RWPE2 (cell line): ENCODE data around the gene PRDM16.
A peak's percentile ranks its signal among the peaks of the same experiment; 100 is the strongest.

ENCODE experiments used
- ATAC-seq: fragments of 200-7000 bp; cut with Tn5 transposase; 3 replicates; pipeline ENCODE4 v1.9.1; 2021; ENCODE audit warnings: low read depth
- DNase-seq: peaks from one replicate; pipeline ENCODE4 v3.0.0-alpha.2; 2020; ENCODE audit warnings: low spot score
- H3K27ac ChIP-seq: fragments of 450-650 bp; 2 replicates; pipeline ENCODE4 v1.5.1; 2017; ENCODE audit warnings: mild to moderate bottlenecking; ENCODE audit not compliant: poor library complexity, severe bottlenecking
- H3K27me3 ChIP-seq: fragments of 250-450 bp; sonication (Bioruptor Pico); 2 replicates; pipeline ENCODE4 v1.5.1; 2021; ENCODE audit warnings: mild to moderate bottlenecking, moderate library complexity; ENCODE audit not compliant: insufficient read depth, poor library complexity, severe bottlenecking
- H3K36me3 ChIP-seq: fragments of 250-450 bp; sonication (Bioruptor Pico); 2 replicates; pipeline ENCODE4 v1.5.1; 2020; ENCODE audit warnings: low read depth, mild to moderate bottlenecking, moderate library complexity
- H3K4me1 ChIP-seq: fragments of 250-450 bp; sonication (Bioruptor Pico); 2 replicates; pipeline ENCODE4 v1.5.1; 2021; ENCODE audit warnings: mild to moderate bottlenecking, moderate library complexity; ENCODE audit not compliant: insufficient read depth, poor library complexity, severe bottlenecking
- H3K4me3 ChIP-seq: fragments of 250-450 bp; sonication (Bioruptor Pico); 2 replicates; pipeline ENCODE4 v1.5.1; 2021; ENCODE audit warnings: mild to moderate bottlenecking, moderate library complexity; ENCODE audit not compliant: severe bottlenecking
- H3K9me3 ChIP-seq: fragments of 250-450 bp; sonication (Bioruptor Pico); 2 replicates; pipeline ENCODE4 v1.5.1; 2021; ENCODE audit warnings: mild to moderate bottlenecking, moderate library complexity; ENCODE audit not compliant: severe bottlenecking
- TF ChIP-seq, protein P1 (sequence below): fragments of 450-650 bp; IDR thresholded peaks from one replicate; pipeline ENCODE4 v1.5.1; 2017; ENCODE audit warnings: mild to moderate bottlenecking, moderate library complexity; ENCODE audit not compliant: poor library complexity, severe bottlenecking

Gene PRDM16

DNA sequence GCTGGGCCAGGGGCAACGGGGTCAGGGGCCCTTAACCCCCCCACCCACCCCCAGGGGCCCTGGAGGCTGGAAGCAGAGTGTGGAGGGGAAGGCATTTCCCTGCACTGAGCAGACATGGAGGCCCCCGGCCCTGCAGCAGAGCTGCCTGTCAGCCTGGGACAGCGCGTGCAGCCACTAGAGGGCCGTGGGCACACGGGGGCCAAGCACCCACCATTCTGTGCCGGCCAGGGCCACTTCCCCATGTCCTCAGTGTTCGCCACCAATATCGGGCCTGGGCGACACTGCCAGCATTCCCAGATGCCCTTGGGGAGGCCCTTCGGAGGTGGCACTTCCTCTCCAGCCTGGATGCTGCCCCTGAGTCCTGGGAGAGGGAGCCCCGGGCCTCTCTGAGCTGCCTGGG, 362.3 kb downstream of the PRDM16 start:
- ATAC-seq = peak; percentile 57

DNA sequence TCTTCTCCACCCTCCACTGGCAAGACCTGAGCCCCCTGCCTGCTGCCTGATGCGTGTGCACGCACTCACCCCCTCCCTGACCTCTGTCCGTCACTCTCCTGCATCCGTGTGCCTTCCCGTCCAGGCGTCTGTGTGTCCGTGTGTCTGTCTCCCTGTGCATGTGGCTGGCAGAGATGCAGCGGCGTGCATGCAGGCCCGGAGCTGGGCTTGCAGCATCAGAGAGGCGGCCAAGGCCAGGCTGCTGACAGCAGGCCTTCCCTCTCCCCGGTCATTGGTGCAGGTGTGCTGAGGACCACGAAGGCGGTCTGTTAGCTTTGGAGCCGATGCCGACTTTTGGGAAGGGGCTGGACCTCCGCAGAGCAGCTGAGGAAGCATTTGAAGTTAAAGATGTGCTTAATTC, 362.7 kb downstream of the PRDM16 start:
- TF ChIP-seq, protein P1, sequence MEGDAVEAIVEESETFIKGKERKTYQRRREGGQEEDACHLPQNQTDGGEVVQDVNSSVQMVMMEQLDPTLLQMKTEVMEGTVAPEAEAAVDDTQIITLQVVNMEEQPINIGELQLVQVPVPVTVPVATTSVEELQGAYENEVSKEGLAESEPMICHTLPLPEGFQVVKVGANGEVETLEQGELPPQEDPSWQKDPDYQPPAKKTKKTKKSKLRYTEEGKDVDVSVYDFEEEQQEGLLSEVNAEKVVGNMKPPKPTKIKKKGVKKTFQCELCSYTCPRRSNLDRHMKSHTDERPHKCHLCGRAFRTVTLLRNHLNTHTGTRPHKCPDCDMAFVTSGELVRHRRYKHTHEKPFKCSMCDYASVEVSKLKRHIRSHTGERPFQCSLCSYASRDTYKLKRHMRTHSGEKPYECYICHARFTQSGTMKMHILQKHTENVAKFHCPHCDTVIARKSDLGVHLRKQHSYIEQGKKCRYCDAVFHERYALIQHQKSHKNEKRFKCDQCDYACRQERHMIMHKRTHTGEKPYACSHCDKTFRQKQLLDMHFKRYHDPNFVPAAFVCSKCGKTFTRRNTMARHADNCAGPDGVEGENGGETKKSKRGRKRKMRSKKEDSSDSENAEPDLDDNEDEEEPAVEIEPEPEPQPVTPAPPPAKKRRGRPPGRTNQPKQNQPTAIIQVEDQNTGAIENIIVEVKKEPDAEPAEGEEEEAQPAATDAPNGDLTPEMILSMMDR = no peak
- DNase-seq = no peak
- ATAC-seq = no peak

More for the DNA sequence above, 362.3 kb downstream of the PRDM16 start:
- peaks cover 12% of the 10 kb centered on the region for H3K27me3 ChIP-seq
- H3K36me3 ChIP-seq = no peaks in the 10 kb centered on the region
- H3K27ac ChIP-seq = no peak overlapping the region
- H3K9me3 ChIP-seq = no peaks in the 10 kb centered on the region
- no peaks in the 10 kb centered on the region for H3K4me1 ChIP-seq
- TF ChIP-seq, protein P1 = peak; percentile 23
- no peak for DNase-seq
- H3K4me3 ChIP-seq = no peak overlapping the region

DNA sequence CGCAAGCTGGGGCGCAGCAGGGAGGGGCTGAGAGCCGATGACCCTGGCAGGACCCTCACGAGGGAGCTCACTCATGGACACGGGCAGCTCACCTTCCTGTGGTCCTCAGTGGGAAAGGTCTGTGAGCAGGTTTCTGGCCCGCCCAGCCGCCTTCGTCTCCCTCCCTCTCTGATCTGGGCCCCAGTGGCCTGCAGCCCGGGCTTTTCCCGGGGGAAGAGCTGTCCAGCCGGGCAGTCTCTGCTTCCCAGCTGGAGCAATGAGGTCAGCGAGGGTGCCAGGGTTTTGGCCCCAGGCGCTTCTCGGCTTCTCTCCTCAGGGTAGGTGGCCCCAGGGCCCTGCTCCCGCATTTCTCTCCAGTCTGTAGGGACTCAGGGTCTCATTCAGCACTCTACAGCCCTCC, 363.3 kb downstream of the PRDM16 start:
- no peak for ATAC-seq
- Histone ChIP-seq H3K4me3 (no peak overlapping the region), H3K27me3 (peaks cover 12% of the 10 kb centered on the region), H3K36me3 (no peaks in the 10 kb centered on the region), H3K9me3 (no peaks in the 10 kb centered on the region), H3K27ac (no peak overlapping the region), H3K4me1 (no peaks in the 10 kb centered on the region)
- TF ChIP-seq, protein P1 = no peak
- no peak for DNase-seq

More for the DNA sequence above, 362.7 kb downstream of the PRDM16 start:
- Histone ChIP-seq H3K9me3 (no peaks in the 10 kb centered on the region), H3K4me3 (no peak overlapping the region), H3K27me3 (peaks cover 12% of the 10 kb centered on the region), H3K27ac (no peak overlapping the region), H3K36me3 (no peaks in the 10 kb centered on the region), H3K4me1 (no peaks in the 10 kb centered on the region)

DNA sequence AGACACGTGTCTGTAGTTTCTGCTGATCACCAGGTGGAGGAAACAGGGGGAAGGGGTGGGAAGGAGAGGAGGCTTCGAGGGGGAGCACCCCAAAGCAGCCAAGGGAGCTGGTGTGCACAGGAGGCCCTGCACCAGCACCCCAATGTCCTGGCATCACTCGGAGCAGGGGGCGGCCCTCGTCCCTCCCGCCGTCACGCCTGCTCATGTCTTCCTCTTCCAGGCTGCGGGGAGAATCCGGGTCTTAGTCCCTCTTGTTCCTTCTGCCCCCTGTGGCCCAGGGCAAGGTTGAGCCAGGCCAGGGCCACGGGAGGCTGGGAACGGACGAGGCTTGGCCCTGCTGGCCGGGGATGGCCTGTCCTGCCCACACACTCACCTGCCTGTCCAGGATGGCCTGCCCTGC, 364.1 kb downstream of the PRDM16 start:
- H3K27me3 ChIP-seq = peaks cover 12% of the 10 kb centered on the region
- H3K4me3 ChIP-seq = no peak overlapping the region
- TF ChIP-seq, protein P1 = no peak
- ATAC-seq = no peak
- no peak overlapping the region for H3K27ac ChIP-seq
- DNase-seq = no peak
- H3K4me1 ChIP-seq = no peaks in the 10 kb centered on the region
- H3K9me3 ChIP-seq = no peaks in the 10 kb centered on the region
- no peaks in the 10 kb centered on the region for H3K36me3 ChIP-seq

DNA sequence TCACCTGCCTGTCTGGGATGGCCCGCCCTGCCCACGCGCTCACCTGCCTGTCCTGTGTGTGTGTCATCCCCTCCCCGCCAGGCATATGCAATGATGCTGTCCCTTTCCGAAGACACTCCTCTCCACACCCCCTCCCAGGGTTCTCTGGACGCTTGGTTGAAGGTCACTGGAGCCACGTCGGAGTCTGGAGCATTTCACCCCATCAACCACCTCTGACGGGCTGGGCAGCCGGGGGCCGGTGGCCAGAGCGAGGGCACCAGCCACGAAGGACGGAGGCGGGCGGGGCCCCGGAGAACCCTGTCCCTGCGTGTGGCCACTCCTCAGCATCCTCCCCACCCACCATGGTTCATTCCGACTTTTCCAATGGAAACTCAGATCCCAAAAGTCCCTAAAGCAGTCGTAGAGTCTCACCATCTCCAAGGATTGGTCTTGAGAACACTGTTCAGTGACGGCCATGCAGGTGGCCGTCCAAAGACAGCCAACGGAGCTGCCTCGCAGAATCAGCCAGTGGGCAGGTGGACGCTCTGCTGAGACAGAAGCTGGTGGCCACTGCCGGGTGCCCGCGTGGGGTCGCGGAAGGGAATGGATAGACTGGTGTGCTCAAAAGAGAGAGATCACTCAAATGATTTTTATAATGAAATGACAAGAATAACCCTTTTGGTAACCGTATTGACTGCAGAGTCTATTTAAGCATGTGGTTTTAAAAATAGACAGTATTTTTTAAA, 364.8 kb downstream of the PRDM16 start:
- no peak overlapping the region for H3K4me3 ChIP-seq
- no peaks in the 10 kb centered on the region for H3K36me3 ChIP-seq
- H3K27ac ChIP-seq = no peak overlapping the region
- H3K9me3 ChIP-seq = no peaks in the 10 kb centered on the region
- H3K4me1 ChIP-seq = no peaks in the 10 kb centered on the region
- peaks cover 12% of the 10 kb centered on the region for H3K27me3 ChIP-seq
- ATAC-seq (no peak), DNase-seq (no peak)
- TF ChIP-seq, protein P1 = no peak
